Measurements from ENCODE around the gene NT5M.
"Not testable (repeated sequence)": the region's sequence is repeated elsewhere in the genome, so short reads cannot be mapped to it uniquely, and the experiment has no call there.

Gene NT5M

DNA sequence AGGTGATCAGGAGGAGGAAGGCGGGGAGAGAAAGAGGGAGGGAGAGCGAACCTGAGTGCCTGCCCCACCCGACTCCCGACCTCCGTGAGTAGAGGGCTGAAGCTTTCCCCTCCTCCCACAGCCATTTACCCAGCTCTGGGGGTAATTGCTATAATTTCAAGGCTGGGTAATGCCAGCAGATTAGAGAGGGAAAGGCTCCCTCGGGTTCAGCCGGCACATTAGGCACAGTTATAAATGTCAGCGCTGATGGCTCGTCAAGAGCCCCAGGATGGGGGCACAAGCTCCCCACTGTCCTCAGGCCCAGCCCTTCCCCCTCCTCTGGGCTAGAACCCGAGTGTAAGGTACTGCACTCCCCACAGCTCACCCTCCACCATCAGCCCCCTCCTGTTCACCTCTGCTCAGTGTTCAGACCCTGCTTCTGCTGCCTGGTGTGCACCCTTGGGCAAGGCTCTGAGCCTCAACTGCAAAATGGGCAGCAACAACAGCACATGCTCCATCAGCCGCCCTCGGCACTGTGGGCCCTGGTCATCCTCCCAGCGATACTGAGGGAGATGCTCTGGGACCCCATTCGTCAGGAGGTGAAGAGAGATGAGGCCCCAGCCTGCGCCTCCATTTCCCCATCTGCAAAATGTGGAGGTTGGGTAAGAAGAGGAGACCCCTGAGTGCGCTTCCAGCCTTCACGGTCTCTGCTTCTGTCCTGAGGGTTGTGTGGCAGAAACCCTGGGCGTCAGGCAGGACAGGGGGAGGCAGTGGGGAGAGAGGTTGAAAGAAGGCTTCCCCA, 77.2 kb downstream of the NT5M start:
- no peak for ATAC-seq
- no peak for TF ChIP-seq GLIS3 (CRISPR knock-in tag; IDR thresholded peaks at IDR 0.05)
- TF ChIP-seq, protein P1, sequence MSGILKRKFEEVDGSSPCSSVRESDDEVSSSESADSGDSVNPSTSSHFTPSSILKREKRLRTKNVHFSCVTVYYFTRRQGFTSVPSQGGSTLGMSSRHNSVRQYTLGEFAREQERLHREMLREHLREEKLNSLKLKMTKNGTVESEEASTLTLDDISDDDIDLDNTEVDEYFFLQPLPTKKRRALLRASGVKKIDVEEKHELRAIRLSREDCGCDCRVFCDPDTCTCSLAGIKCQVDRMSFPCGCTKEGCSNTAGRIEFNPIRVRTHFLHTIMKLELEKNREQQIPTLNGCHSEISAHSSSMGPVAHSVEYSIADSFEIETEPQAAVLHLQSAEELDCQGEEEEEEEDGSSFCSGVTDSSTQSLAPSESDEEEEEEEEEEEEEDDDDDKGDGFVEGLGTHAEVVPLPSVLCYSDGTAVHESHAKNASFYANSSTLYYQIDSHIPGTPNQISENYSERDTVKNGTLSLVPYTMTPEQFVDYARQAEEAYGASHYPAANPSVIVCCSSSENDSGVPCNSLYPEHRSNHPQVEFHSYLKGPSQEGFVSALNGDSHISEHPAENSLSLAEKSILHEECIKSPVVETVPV (CRISPR knock-in tag; IDR thresholded peaks at IDR 0.05), result no peak
- no peak for TF ChIP-seq ZFP3 (CRISPR knock-in tag; IDR thresholded peaks at IDR 0.05)
- TF ChIP-seq CSDC2 (CRISPR knock-in tag; IDR thresholded peaks at IDR 0.05), result no peak
- no peak for TF ChIP-seq ZNF565 (CRISPR knock-in tag; conservative IDR thresholded peaks at IDR 0.05; ENCODE audit: low read depth)
- TF ChIP-seq, protein P2, sequence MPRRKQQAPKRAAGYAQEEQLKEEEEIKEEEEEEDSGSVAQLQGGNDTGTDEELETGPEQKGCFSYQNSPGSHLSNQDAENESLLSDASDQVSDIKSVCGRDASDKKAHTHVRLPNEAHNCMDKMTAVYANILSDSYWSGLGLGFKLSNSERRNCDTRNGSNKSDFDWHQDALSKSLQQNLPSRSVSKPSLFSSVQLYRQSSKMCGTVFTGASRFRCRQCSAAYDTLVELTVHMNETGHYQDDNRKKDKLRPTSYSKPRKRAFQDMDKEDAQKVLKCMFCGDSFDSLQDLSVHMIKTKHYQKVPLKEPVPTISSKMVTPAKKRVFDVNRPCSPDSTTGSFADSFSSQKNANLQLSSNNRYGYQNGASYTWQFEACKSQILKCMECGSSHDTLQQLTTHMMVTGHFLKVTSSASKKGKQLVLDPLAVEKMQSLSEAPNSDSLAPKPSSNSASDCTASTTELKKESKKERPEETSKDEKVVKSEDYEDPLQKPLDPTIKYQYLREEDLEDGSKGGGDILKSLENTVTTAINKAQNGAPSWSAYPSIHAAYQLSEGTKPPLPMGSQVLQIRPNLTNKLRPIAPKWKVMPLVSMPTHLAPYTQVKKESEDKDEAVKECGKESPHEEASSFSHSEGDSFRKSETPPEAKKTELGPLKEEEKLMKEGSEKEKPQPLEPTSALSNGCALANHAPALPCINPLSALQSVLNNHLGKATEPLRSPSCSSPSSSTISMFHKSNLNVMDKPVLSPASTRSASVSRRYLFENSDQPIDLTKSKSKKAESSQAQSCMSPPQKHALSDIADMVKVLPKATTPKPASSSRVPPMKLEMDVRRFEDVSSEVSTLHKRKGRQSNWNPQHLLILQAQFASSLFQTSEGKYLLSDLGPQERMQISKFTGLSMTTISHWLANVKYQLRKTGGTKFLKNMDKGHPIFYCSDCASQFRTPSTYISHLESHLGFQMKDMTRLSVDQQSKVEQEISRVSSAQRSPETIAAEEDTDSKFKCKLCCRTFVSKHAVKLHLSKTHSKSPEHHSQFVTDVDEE (CRISPR knock-in tag; IDR thresholded peaks at IDR 0.05), result no peak
- no peak for TF ChIP-seq ESRRG (CRISPR knock-in tag; IDR thresholded peaks at IDR 0.05)
- TF ChIP-seq TOX (CRISPR knock-in tag; IDR thresholded peaks at IDR 0.05; ENCODE audit: borderline replicate concordance), result no peak
- TF ChIP-seq SNAI2 (CRISPR knock-in tag; IDR thresholded peaks at IDR 0.05), result no peak
- TF ChIP-seq PPARA (CRISPR knock-in tag; IDR thresholded peaks at IDR 0.05; ENCODE audit: borderline replicate concordance), result no peak
- no peak for TF ChIP-seq ZFP30 (CRISPR knock-in tag; IDR thresholded peaks at IDR 0.05)
- TF ChIP-seq ZC3H10 (CRISPR knock-in tag; IDR thresholded peaks at IDR 0.05), result no peak
- no peak for TF ChIP-seq OSR1 (CRISPR knock-in tag; IDR thresholded peaks at IDR 0.05)
- no peak for TF ChIP-seq BACH2 (CRISPR knock-in tag; IDR thresholded peaks at IDR 0.05; ENCODE audit: borderline replicate concordance)
- TF ChIP-seq TCF4 (CRISPR knock-in tag; IDR thresholded peaks at IDR 0.05; ENCODE audit: borderline replicate concordance), result no peak

DNA sequence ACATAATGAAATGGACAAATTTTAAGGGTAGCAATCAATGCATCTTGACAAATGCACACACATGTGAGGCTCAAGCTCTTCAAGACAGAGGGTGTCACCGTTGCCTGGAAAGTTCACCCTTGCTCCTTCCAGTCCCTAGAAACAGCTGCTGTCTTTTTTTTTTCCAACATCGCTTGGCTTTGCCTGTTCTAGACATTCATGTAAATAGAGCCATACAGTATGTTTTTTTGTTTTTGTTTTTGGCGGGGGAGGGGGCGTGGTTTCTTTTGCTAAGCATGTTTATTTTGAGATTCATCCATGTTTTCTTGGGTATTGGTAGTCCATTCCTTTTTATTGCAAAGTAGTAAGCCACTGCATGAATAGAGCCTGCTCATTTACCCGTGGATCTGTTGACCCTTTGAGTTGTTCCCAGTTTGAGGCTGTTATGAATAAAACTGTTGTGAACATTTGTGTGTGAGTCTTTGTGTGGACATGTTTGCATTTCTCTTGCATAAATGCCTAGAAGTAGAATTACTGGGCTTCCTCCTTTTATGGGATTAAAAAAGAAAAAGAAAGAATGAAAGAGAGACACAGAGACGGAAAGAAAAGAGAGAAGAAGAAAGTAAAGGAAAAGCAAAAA, 78.4 kb downstream of the NT5M start:
- no peak for ATAC-seq
- no peak for TF ChIP-seq ZC3H10 (CRISPR knock-in tag; IDR thresholded peaks at IDR 0.05)
- TF ChIP-seq ZNF565 (CRISPR knock-in tag; conservative IDR thresholded peaks at IDR 0.05; ENCODE audit: low read depth), result no peak
- no peak for TF ChIP-seq SNAI2 (CRISPR knock-in tag; IDR thresholded peaks at IDR 0.05)
- no peak for TF ChIP-seq ZFP30 (CRISPR knock-in tag; IDR thresholded peaks at IDR 0.05)

GRCh38 chr17:17382065-17382459, 78.9 kb downstream of the NT5M start:
- TF ChIP-seq ZNF70 (CRISPR knock-in tag; IDR thresholded peaks at IDR 0.05) (no peak), CSDC2 (CRISPR knock-in tag; IDR thresholded peaks at IDR 0.05) (no peak)
- TF ChIP-seq, protein P2 (CRISPR knock-in tag; IDR thresholded peaks at IDR 0.05), result no peak
- TF ChIP-seq, protein P3, sequence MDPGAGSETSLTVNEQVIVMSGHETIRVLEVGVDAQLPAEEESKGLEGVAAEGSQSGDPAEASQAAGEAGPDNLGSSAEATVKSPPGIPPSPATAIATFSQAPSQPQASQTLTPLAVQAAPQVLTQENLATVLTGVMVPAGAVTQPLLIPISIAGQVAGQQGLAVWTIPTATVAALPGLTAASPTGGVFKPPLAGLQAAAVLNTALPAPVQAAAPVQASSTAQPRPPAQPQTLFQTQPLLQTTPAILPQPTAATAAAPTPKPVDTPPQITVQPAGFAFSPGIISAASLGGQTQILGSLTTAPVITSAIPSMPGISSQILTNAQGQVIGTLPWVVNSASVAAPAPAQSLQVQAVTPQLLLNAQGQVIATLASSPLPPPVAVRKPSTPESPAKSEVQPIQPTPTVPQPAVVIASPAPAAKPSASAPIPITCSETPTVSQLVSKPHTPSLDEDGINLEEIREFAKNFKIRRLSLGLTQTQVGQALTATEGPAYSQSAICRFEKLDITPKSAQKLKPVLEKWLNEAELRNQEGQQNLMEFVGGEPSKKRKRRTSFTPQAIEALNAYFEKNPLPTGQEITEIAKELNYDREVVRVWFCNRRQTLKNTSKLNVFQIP (CRISPR knock-in tag; IDR thresholded peaks at IDR 0.05; ENCODE audit: borderline replicate concordance, low read depth), result no peak
- ATAC-seq, result no peak

DNA sequence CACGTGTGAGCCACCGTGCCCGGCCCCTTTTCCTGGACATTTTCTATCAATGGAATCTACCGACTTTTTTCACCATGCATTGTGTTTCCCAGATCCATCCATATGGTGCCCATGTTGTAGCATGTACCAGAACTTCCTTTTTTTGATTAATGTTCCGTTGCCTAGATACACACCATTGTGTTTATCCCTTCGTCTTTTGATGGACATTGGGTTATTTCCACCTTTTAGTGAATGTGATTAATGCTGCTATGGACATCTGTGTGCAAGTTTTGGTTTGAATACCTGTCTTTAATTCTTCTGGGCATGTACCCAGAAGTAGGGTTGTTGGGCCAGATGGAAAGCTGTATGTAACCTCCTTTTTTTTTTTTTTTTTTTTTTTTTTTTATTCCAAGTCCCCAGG, 79.8 kb downstream of the NT5M start:
- TF ChIP-seq, protein P4, sequence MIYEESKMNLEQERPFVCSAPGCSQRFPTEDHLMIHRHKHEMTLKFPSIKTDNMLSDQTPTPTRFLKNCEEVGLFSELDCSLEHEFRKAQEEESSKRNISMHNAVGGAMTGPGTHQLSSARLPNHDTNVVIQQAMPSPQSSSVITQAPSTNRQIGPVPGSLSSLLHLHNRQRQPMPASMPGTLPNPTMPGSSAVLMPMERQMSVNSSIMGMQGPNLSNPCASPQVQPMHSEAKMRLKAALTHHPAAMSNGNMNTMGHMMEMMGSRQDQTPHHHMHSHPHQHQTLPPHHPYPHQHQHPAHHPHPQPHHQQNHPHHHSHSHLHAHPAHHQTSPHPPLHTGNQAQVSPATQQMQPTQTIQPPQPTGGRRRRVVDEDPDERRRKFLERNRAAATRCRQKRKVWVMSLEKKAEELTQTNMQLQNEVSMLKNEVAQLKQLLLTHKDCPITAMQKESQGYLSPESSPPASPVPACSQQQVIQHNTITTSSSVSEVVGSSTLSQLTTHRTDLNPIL (CRISPR knock-in tag; IDR thresholded peaks at IDR 0.05; ENCODE audit: low read depth), result no peak
- TF ChIP-seq ZNF70 (CRISPR knock-in tag; IDR thresholded peaks at IDR 0.05), result no peak
- TF ChIP-seq, protein P3 (CRISPR knock-in tag; IDR thresholded peaks at IDR 0.05; ENCODE audit: borderline replicate concordance, low read depth), result no peak
- no peak for ATAC-seq

DNA sequence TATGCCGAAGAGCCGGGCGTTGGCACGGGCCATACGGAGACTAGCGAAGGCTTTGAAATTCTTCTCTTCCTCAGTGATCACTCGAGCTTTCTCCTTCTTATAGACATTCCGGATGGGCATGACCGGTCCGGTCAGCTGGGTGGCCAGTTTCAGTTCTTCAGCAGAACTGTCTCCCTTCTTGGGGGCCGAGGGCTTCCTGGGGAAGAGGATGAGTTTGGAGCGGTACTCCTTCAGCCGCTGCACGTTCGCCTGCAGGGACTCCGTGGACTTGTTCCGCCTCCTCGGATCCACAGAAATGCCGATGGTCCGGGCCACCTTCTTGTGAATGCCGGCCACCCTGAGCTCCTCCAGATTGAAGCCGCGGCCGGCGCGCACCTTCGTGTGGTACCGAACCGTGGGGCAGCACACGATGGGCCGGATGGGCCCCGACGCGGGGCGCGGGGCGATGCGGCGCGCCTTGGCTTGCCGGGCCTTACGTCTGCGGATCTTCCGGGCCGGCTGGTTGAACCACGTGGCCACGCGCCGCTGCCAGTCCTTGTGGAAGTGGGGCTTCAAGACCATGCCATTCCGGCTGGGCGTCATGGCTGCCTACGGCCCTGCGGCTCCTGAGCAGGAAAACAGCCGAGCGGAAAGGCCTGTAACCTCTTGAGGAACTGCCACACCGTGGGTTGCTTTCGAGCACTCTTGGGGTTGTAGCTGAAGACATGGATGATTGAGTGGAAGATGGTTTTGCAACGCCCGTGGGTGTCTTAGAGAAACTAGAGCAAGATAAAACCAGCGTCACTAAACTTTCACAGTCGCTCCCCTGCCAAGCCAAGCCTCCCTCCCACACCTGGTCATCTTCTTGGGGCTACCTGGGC, 80.5 kb downstream of the NT5M start:
- not testable (repeated sequence) for ATAC-seq

Measured in SK-N-SH treated with all-trans-retinoic acid at 6 μM for 48 hours (cell line).